Activated T-helper 1 cell treated with anti-CD3 and anti-CD28 coated beads, Interleukin-12 subunit alpha, Interleukin-12 subunit beta, Interleukin-2, Interleukin-4 antibody, amounts not matched to agents 30 ng/mL and 10 ng/mL and 1 ng/mL, durations not matched to agents 14 hours and 24 hours and 36 hours (primary cell): Measurements from ENCODE around the gene CTDP1. TPM values are rescaled to one million over a fixed set of nuclear protein-coding genes. Genes with fewer than 3 reads are reported as not detected.
"Not testable (repeated sequence)": the region's sequence is repeated elsewhere in the genome, so short reads cannot be mapped to it uniquely, and the experiment has no call there.

Experiments used
- DNase-seq: peaks from one replicate; pipeline ENCODE4 v3.0.0; 2021; ENCODE audit warnings: low spot score
- H3K27ac Mint-ChIP-seq: one replicate; pipeline ENCODE4 v1.8.0; 2021; ENCODE audit warnings: mild to moderate bottlenecking, mixed read lengths
- H3K27me3 Mint-ChIP-seq: one replicate; pipeline ENCODE4 v1.8.0; 2022; ENCODE audit warnings: mild to moderate bottlenecking, moderate library complexity, mixed read lengths; ENCODE audit not compliant: insufficient read depth
- H3K36me3 Mint-ChIP-seq: one replicate; pipeline ENCODE4 v1.8.0; 2021; ENCODE audit warnings: low read depth, mixed read lengths
- H3K4me1 Mint-ChIP-seq: one replicate; pipeline ENCODE4 v1.8.0; 2021; ENCODE audit warnings: low read depth, mixed read lengths
- H3K4me3 Mint-ChIP-seq: one replicate; pipeline ENCODE4 v1.8.0; 2021; ENCODE audit warnings: mild to moderate bottlenecking, moderate library complexity, mixed read lengths
- H3K9me3 Mint-ChIP-seq: one replicate; pipeline ENCODE4 v1.8.0; 2021; ENCODE audit warnings: mixed read lengths
- intact Hi-C: fragments of 100-400 bp; cut with micrococcal nuclease; formaldehyde crosslinking; loops from one replicate; pipeline ENCODE4 v1.15.1; 2024
- total RNA-seq: library from RNA; stranded (reverse); gene quantifications from 2 replicates; pipeline ENCODE4 v1.2.3, GENCODE V29; 2022

The CTDP1 gene
- total RNA-seq, 1 donor from 2014 or later, result 47.2 TPM

- no peak for DNase-seq
- Mint-ChIP-seq H3K4me1 (no peaks in the 10 kb centered on the region), H3K36me3 (peaks cover 42% of the 10 kb centered on the region), H3K27ac (peak overlapping the region; percentile 34), H3K9me3 (peaks cover 6% of the 10 kb centered on the region), H3K27me3 (no peaks in the 10 kb centered on the region), H3K4me3 (no peak overlapping the region)
- intact Hi-C loops, result no loop called here
Observed at GRCh38 chr18:79718878-79719477, 39.4 kb downstream of the CTDP1 start.

DNA sequence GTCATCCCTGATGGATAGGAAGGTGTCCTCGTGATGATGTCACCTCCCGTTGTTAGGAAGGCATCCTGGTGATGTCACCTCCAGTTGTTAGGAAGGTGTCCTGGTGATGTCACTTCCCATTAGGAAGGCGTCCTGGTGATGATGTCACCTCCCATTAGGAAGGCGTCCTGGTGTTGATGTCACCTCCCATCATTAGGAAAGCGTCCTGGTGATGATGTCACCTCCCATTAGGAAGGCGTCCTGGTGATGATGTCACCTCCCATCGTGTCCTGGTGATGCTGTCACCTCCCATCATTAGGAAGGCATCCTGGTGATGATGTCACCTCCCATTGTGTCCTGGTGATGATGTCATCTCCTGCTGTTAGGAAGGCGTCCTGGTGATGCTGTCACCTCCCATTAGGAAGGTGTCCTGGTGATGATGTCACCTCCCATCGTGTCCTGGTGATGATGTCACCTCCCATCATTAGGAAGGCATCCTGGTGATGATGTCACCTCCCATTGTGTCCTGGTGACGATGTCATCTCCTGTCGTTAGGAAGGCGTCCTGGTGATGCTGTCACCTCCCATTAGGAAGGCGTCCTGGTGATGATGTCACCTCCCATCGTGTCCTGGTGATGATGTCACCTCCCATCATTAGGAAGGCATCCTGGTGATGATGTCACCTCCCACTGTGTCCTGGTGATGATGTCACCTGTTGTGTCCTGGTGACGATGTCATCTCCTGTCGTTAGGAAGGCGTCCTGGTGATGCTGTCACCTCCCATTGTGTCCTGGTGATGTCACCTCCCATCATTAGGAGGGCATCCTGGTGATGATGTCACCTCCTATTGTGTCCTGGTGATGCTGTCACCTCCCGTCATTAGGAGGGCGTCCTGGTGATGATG, 40.1 kb downstream of the CTDP1 start:
- H3K27me3 Mint-ChIP-seq, H3K4me3 Mint-ChIP-seq, H3K9me3 Mint-ChIP-seq, H3K4me1 Mint-ChIP-seq, DNase-seq, intact Hi-C loops: not testable (repeated sequence)
- Mint-ChIP-seq H3K36me3 (peaks cover 42% of the 10 kb centered on the region), H3K27ac (peak overlapping the region; percentile 34)

- Mint-ChIP-seq H3K27ac (no peak overlapping the region), H3K27me3 (no peaks in the 10 kb centered on the region), H3K4me1 (no peaks in the 10 kb centered on the region), H3K4me3 (no peak overlapping the region), H3K36me3 (peaks cover 46% of the 10 kb centered on the region), H3K9me3 (peaks cover 6% of the 10 kb centered on the region)
- intact Hi-C loops, result no loop called here
- no peak for DNase-seq
Observed at GRCh38 chr18:79720359-79720733, 40.7 kb downstream of the CTDP1 start.

DNA sequence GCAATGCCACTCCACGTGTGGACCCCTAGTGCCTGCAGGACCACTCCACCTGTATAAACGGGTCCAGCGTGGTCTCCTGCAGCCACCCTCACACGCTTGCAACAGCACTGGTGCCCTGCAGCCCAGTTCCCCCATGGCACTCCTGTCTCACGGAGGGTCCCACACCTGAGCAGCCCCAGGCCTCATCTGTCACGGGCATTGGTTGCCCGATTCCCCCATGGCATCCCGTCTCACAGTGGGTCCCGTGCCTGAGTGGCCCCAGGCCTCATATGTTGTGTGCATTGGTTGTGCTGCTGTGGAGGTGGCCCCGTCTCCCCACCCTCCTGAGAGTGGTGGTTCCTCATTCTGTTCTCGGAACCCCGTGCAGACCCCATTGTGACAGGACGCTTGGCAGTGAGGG, 43.4 kb downstream of the CTDP1 start:
- Mint-ChIP-seq H3K9me3 (peaks cover 6% of the 10 kb centered on the region), H3K4me3 (no peak overlapping the region), H3K4me1 (peaks cover 6% of the 10 kb centered on the region), H3K36me3 (peaks cover 59% of the 10 kb centered on the region), H3K27ac (no peak overlapping the region), H3K27me3 (no peaks in the 10 kb centered on the region)
- intact Hi-C loops, result no loop called here
- DNase-seq, result no peak

GRCh38 chr18:79723628-79724027, 44.0 kb downstream of the CTDP1 start:
- intact Hi-C loops, result no loop called here
- no peak overlapping the region for H3K4me3 Mint-ChIP-seq
- no peak overlapping the region for H3K27ac Mint-ChIP-seq
- H3K4me1 Mint-ChIP-seq, result peaks cover 6% of the 10 kb centered on the region
- DNase-seq, result no peak
- peaks cover 59% of the 10 kb centered on the region for H3K36me3 Mint-ChIP-seq
- no peaks in the 10 kb centered on the region for H3K27me3 Mint-ChIP-seq
- H3K9me3 Mint-ChIP-seq, result peaks cover 6% of the 10 kb centered on the region

GRCh38 chr18:79724299-79725080, 44.9 kb downstream of the CTDP1 start:
- Mint-ChIP-seq H3K36me3 (peaks cover 59% of the 10 kb centered on the region), H3K27me3 (no peaks in the 10 kb centered on the region), H3K4me3 (no peak overlapping the region), H3K9me3 (no peaks in the 10 kb centered on the region), H3K27ac (peak overlapping the region; percentile 62), H3K4me1 (peaks cover 6% of the 10 kb centered on the region)
- intact Hi-C loops, result no loop called here
- no peak for DNase-seq

DNA sequence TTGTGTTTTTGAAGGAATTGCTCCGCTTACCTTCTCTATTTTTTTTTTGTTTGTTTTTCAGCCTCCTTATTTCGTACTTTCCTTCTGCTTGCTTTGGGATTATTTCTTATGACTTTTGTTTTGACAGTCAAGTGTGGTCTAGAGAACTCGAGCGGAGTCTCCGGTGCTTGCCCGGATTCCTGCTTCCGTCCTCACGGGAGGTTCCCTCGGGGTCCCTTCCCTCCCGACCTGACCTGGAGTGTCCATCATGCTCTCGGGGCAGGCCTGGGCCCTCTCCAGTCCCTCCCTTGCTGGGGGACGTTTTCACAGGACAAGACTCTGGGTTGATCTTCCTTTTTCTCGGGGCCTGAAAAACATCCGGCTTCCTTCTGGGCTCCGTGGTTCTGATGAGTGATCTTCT, 45.9 kb downstream of the CTDP1 start:
- H3K36me3 Mint-ChIP-seq, result peaks cover 60% of the 10 kb centered on the region
- intact Hi-C loops, result no loop called here
- H3K27ac Mint-ChIP-seq, result no peak overlapping the region
- H3K27me3 Mint-ChIP-seq, result no peaks in the 10 kb centered on the region
- no peak for DNase-seq
- H3K4me1 Mint-ChIP-seq, result peaks cover 6% of the 10 kb centered on the region
- H3K9me3 Mint-ChIP-seq, result no peaks in the 10 kb centered on the region
- H3K4me3 Mint-ChIP-seq, result no peak overlapping the region

GRCh38 chr18:79726721-79727120, 47.1 kb downstream of the CTDP1 start:
- no peaks in the 10 kb centered on the region for H3K27me3 Mint-ChIP-seq
- intact Hi-C loops, result no loop called here
- no peak overlapping the region for H3K4me3 Mint-ChIP-seq
- no peak overlapping the region for H3K27ac Mint-ChIP-seq
- peaks cover 65% of the 10 kb centered on the region for H3K36me3 Mint-ChIP-seq
- DNase-seq, result no peak
- peaks cover 4% of the 10 kb centered on the region for H3K9me3 Mint-ChIP-seq
- H3K4me1 Mint-ChIP-seq, result peaks cover 6% of the 10 kb centered on the region

- H3K9me3 Mint-ChIP-seq, result peaks cover 5% of the 10 kb centered on the region
- intact Hi-C loops, result no loop called here
- H3K4me3 Mint-ChIP-seq, result no peak overlapping the region
- H3K4me1 Mint-ChIP-seq, result peaks cover 6% of the 10 kb centered on the region
- no peaks in the 10 kb centered on the region for H3K27me3 Mint-ChIP-seq
- H3K27ac Mint-ChIP-seq, result no peak overlapping the region
- H3K36me3 Mint-ChIP-seq, result peaks cover 69% of the 10 kb centered on the region
- DNase-seq, result no peak
Observed at GRCh38 chr18:79727211-79727610, 47.6 kb downstream of the CTDP1 start.

GRCh38 chr18:79728931-79729586, 49.5 kb downstream of the CTDP1 start:
- Mint-ChIP-seq H3K9me3 (peaks cover 5% of the 10 kb centered on the region), H3K4me1 (peaks cover 6% of the 10 kb centered on the region), H3K27ac (no peak overlapping the region), H3K36me3 (peaks cover 74% of the 10 kb centered on the region), H3K4me3 (no peak overlapping the region), H3K27me3 (no peaks in the 10 kb centered on the region)
- DNase-seq, result no peak
- intact Hi-C loops, result no loop called here

DNA sequence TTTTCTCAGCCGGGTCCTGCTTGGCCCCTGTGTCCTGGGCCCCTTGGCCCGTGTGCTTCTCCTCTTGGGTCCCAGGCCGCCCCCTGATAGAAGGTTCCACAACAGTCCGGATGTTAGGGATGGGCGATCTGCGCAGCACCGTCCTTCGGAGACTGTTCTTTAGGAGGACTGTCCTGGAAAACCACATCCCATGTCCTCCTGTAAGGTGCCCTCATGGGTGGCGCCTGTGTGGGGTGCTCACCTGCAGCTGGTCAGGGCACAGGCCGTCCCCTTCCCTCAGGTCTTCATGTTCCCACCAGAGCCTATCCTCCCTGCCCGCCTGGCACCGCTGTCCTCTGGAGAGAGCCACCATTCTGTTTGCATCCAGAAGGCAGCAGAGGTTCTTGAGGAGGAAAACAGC, 50.0 kb downstream of the CTDP1 start:
- H3K36me3 Mint-ChIP-seq, result peaks cover 77% of the 10 kb centered on the region
- intact Hi-C loops, result no loop called here
- H3K4me3 Mint-ChIP-seq, result no peak overlapping the region

GRCh38 chr18:79730804-79731203, 51.2 kb downstream of the CTDP1 start:
- Mint-ChIP-seq H3K4me3 (no peak overlapping the region), H3K4me1 (peaks cover 3% of the 10 kb centered on the region), H3K27ac (no peak overlapping the region), H3K9me3 (peaks cover 5% of the 10 kb centered on the region), H3K27me3 (no peaks in the 10 kb centered on the region), H3K36me3 (peaks cover 66% of the 10 kb centered on the region)
- DNase-seq, result no peak
- intact Hi-C loops, result no loop called here

More for the DNA sequence above, 50.0 kb downstream of the CTDP1 start:
- DNase-seq, result no peak
- Mint-ChIP-seq H3K27ac (no peak overlapping the region), H3K4me1 (peaks cover 6% of the 10 kb centered on the region), H3K27me3 (no peaks in the 10 kb centered on the region), H3K9me3 (peaks cover 5% of the 10 kb centered on the region)
